Measurements from ENCODE around the gene PEAR1. TPM values are rescaled to one million over a fixed set of nuclear protein-coding genes. Genes with fewer than 3 reads are reported as not detected.

Gene PEAR1
- total RNA-seq, 1 experiment from 2014 or later, result 0.18 TPM

- Histone ChIP-seq H3K9me3 (no peaks in the 10 kb centered on the region), H3K4me1 (no peaks in the 10 kb centered on the region), H3K4me3 (ENCODE audit: low read depth, low read length) (no peak overlapping the region), H3K36me3 (ENCODE audit: control insufficient read depth, insufficient read depth, low read length) (no peaks in the 10 kb centered on the region), H3K27me3 (replicated peaks; ENCODE audit: control insufficient read depth, insufficient read depth, low read length) (peaks cover 2% of the 10 kb centered on the region; the same call in 1 of the 2 replicates)
- ChIA-PET CTCF (interaction anchor here (1.2 to 1.5 kb wide), 3 partner anchors 16 to 52 kb away, joined by 3 to 6 read pairs (median 3); partner anchors contain the start of gene NTRK1), POLR2A (no interaction called here)
- Mint-ChIP-seq H3K4me1 (ENCODE audit: low read depth, unreplicated experiment) (no peaks in the 10 kb centered on the region), H3K36me3 (ENCODE audit: insufficient read depth, unreplicated experiment) (no peaks in the 10 kb centered on the region), H3K27ac (ENCODE audit: unreplicated experiment) (no peak overlapping the region), H3K27me3 (ENCODE audit: insufficient read depth, unreplicated experiment) (peaks cover 21% of the 10 kb centered on the region), H3K4me3 (ENCODE audit: unreplicated experiment) (no peak overlapping the region), H3K9me3 (ENCODE audit: unreplicated experiment) (no peaks in the 10 kb centered on the region)
- TF ChIP-seq CTCF (IDR thresholded peaks at IDR 0.05; ENCODE audit: insufficient read depth in 1 of 2, low read depth in 1 of 2, low read length in 1 of 2, severe bottlenecking in 1 of 2, unreplicated experiment in 1 of 2), result no peak
- intact Hi-C loops (cut with micrococcal nuclease; ENCODE audit: unreplicated experiment), result no loop called here
- BruUV-seq (replicated peaks), result no TSS peak
- no peak for DNase-seq
Observed at GRCh38 chr1:156876281-156876680, 17.2 kb upstream of the PEAR1 start.

- peaks cover 2% of the 10 kb centered on the region; the same call in 1 of the 2 replicates for H3K27me3 ChIP-seq (replicated peaks; ENCODE audit: control insufficient read depth, insufficient read depth, low read length)
- CTCF ChIA-PET, result interaction anchor here (1.5 kb wide), 1 partner anchor 50 kb away, joined by 3 read pairs; no protein-coding TSS in a partner anchor
Observed at GRCh38 chr1:156877433-156878170, 15.9 kb upstream of the PEAR1 start.

GRCh38 chr1:156879876-156880275 lies 13.6 kb upstream of the PEAR1 start:
- no peaks in the 10 kb centered on the region for H3K36me3 Mint-ChIP-seq (ENCODE audit: insufficient read depth, unreplicated experiment)

More at GRCh38 chr1:156877433-156878170, 15.9 kb upstream of the PEAR1 start:
- Mint-ChIP-seq H3K9me3 (ENCODE audit: unreplicated experiment) (no peaks in the 10 kb centered on the region), H3K4me1 (ENCODE audit: low read depth, unreplicated experiment) (no peaks in the 10 kb centered on the region), H3K27ac (ENCODE audit: unreplicated experiment) (no peak overlapping the region), H3K4me3 (ENCODE audit: unreplicated experiment) (no peak overlapping the region), H3K36me3 (ENCODE audit: insufficient read depth, unreplicated experiment) (no peaks in the 10 kb centered on the region), H3K27me3 (ENCODE audit: insufficient read depth, unreplicated experiment) (peaks cover 16% of the 10 kb centered on the region)
- TF ChIP-seq CTCF (IDR thresholded peaks at IDR 0.05; ENCODE audit: insufficient read depth in 1 of 2, low read depth in 1 of 2, low read length in 1 of 2, severe bottlenecking in 1 of 2, unreplicated experiment in 1 of 2), result no peak
- POLR2A ChIA-PET, result no interaction called here
- no peaks in the 10 kb centered on the region for H3K4me1 ChIP-seq
- no TSS peak for BruUV-seq (replicated peaks)
- H3K9me3 ChIP-seq, result no peaks in the 10 kb centered on the region
- H3K36me3 ChIP-seq (ENCODE audit: control insufficient read depth, insufficient read depth, low read length), result no peaks in the 10 kb centered on the region
- DNase-seq, result no peak
- H3K4me3 ChIP-seq (ENCODE audit: low read depth, low read length), result no peak overlapping the region
- intact Hi-C loops (cut with micrococcal nuclease; ENCODE audit: unreplicated experiment), result no loop called here

More at GRCh38 chr1:156879876-156880275, 13.6 kb upstream of the PEAR1 start:
- Mint-ChIP-seq H3K27ac (ENCODE audit: unreplicated experiment) (no peak overlapping the region), H3K9me3 (ENCODE audit: unreplicated experiment) (no peaks in the 10 kb centered on the region), H3K4me3 (ENCODE audit: unreplicated experiment) (no peak overlapping the region), H3K27me3 (ENCODE audit: insufficient read depth, unreplicated experiment) (peaks cover 16% of the 10 kb centered on the region), H3K4me1 (ENCODE audit: low read depth, unreplicated experiment) (no peaks in the 10 kb centered on the region)
- CTCF ChIA-PET, result interaction anchor here (2.2 kb wide), 1 partner anchor 10 kb away, joined by 5 read pairs; no protein-coding TSS in a partner anchor
- H3K4me3 ChIP-seq (ENCODE audit: low read depth, low read length), result no peak overlapping the region
- intact Hi-C loops (cut with micrococcal nuclease; ENCODE audit: unreplicated experiment), result no loop called here
- no peaks in the 10 kb centered on the region for H3K9me3 ChIP-seq
- H3K36me3 ChIP-seq (ENCODE audit: control insufficient read depth, insufficient read depth, low read length), result no peaks in the 10 kb centered on the region
- H3K27me3 ChIP-seq (replicated peaks; ENCODE audit: control insufficient read depth, insufficient read depth, low read length), result peaks cover 2% of the 10 kb centered on the region; the same call in 1 of the 2 replicates
- DNase-seq, result no peak
- POLR2A ChIA-PET, result no interaction called here
- no TSS peak for BruUV-seq (replicated peaks)
- no peak for TF ChIP-seq CTCF (IDR thresholded peaks at IDR 0.05; ENCODE audit: insufficient read depth in 1 of 2, low read depth in 1 of 2, low read length in 1 of 2, severe bottlenecking in 1 of 2, unreplicated experiment in 1 of 2)
- H3K4me1 ChIP-seq, result no peaks in the 10 kb centered on the region
